Renal cortex interstitium (tissue), 11 donors: ENCODE results near the gene HLA-C. TPM values are rescaled to one million over a fixed set of nuclear protein-coding genes. Genes with fewer than 3 reads are reported as not detected.
"Not testable (repeated sequence)": the region's sequence is repeated elsewhere in the genome, so short reads cannot be mapped to it uniquely, and the experiment has no call there.

Experiments used
- DNase-seq, 11 donors: peaks; one replicate each; pipeline ENCODE4 v3.0.0-alpha.2; 2013; ENCODE audit warnings: low read depth in 9 of 11, low spot score in 4 of 11; ENCODE audit errors: extremely low read depth in 1 of 11
- polyA plus RNA-seq, 3 donors: library from polyadenylated mRNA; unstranded; fragments of 120-200 nt; gene quantifications; one replicate each; pipeline ENCODE4 v1.2.1, GENCODE V29; 2013; ENCODE audit not compliant: insufficient read length in 3 of 3

HLA-C gene
- polyA plus RNA-seq, 3 donors, result 66.6 to 115 (median 90.8) TPM

DNA sequence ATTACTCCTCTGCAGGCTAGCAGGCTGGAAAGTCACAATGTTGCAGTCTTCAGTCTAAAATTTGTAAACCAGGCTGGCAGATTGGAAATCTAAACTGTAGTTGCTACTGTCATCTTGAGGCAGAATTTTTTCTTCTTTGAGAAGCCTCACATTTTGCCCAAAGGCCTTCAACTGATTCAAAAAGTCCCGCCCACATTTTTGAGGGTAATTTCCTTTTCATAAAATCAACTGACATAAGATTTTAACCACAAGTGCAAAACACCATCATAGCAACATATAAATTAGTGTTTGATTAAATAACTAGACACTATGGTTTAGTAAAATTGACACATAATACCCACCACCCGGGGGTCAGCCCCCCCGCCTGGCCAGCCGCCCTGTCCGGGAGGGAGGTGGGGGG lies 28.4 kb downstream of the HLA-C start:
- DNase-seq, result no peak

DNA sequence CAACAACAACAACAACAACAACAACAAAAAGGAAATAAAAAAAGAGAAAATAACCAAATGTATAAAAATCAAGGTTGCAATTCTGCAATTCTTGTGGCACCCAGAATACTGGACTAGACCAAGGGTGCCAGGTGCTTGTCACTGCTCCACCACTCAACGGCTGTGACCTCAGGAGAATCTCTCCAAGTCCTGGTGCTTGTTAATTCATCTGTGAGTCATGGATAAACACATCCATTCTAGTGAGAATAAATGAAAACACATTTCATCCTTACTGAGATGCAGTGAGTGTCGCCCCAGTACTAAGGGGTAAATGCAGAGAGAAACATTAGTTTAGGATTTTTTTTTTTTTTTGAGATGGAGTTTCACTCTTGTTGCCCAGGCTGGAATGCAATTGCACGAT lies 32.0 kb downstream of the HLA-C start:
- DNase-seq, result no peak

DNA sequence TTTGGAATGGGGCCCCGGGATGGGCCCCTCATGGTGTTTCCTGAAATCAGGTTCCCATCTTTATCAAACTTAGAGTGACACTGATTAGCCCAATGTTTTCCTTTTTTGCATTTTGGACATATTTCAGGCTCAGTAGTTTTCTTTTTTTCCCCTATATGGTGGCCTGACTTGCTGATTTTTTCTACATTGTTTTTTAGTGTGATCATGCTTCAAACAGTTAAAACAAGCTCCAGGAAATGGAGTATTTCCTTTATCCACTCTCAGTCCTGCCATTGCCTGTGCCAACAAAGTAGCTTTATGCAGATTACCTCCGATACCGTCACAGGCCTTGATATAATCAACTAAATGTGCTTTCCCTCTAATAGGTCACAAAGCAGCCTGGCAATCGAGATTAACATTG lies 37.8 kb downstream of the HLA-C start:
- DNase-seq, result not testable (repeated sequence)

DNA sequence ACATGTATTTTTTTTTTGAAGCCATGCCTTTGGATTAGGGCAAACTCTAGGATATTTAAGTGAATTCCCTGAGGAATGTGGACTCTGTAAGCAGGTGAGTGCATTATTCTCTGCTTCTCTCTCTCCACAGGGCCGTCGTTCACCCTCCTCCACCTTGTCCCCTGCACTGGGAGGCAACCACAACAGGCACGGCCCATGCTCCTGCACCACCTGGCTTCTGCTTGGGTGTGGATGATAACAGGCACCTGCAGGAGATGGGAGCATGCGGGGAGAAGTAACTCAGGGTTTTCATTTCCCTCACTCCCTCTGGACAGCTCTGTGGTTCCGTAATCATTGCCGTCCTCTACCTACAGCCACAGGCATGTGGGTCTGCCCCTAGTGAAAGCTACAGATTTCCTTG lies 43.4 kb downstream of the HLA-C start:
- DNase-seq, result no peak

DNA sequence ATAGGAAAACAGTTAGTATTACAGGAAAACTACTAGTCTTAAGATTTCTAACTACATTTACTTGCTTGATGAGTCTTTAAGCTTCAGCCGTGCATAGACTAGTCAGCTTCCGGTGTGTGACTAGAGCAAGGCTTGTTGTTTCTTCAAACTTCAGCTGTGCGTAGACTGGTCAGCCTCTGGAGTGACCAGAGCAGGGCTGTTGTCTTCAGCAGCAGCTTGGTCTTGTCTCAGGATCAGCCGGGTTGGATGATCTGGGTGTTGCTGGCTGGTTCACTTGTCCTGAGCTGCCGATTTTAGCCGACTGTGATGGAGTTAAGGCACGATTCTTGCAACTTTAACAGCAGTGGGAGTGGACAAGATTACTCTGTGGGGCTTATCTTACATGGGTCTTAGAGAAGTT lies 44.7 kb downstream of the HLA-C start:
- DNase-seq, result no peak

DNA sequence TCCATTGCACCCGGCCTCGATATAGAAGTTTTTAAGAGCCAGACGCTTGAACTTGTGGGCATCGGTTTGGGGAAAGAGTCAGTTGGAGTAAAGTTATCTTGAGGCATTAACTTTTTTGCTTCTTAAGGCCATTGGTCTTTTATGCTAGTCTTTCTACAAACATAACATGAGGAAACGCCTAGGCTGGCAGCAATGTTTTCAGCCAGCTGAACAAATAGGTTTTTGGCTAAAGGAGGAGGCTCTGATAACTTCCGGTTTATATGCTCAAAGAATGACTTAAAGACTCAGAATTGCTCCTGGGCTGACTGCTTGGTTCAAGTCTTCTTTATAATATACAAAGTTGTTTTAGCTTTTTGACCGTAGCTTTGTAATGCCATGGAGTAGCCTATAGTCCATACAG lies 46.2 kb downstream of the HLA-C start:
- no peak for DNase-seq

GRCh38 chr6:31222496-31222895 lies 49.4 kb downstream of the HLA-C start:
- no peak for DNase-seq

Other genes with a start within 250 kb of the HLA-C start
- gene C6orf15, start 159.5 kb downstream of the HLA-C start, polyA plus RNA-seq, result not detected
- gene PSORS1C1, start 157.3 kb downstream of the HLA-C start, polyA plus RNA-seq, result under 1 TPM; 0.23 to 0.34 (median 0.30) TPM
- gene CDSN, start 151.6 kb downstream of the HLA-C start, polyA plus RNA-seq, result not detected
- gene PSORS1C2, start 133.0 kb downstream of the HLA-C start, polyA plus RNA-seq, result under 1 TPM in 2 of 3 donors, not detected in 1; 0.14 to 0.17 TPM
- gene CCHCR1, start 114.3 kb downstream of the HLA-C start, polyA plus RNA-seq, result 10 to 100 TPM; 30.5 to 41.6 (median 35.2) TPM
- gene TCF19, start 113.5 kb downstream of the HLA-C start, polyA plus RNA-seq, result 10 to 100 TPM; 14.9 to 21.0 (median 17.4) TPM
- 10 to 100 TPM in 1 of 3 donors, 1 to 10 TPM in 2; 1.9 to 25.2 (median 4.5) TPM for gene POU5F1, start 101.4 kb downstream of the HLA-C start, polyA plus RNA-seq
- gene HLA-B, start 85.1 kb upstream of the HLA-C start, polyA plus RNA-seq, result 100 to 1,000 TPM; 101 to 166 (median 145) TPM
- gene MICA, start 131.5 kb upstream of the HLA-C start, polyA plus RNA-seq, result 10 to 100 TPM in 1 of 3 donors, 1 to 10 TPM in 2; 5.7 to 10.9 (median 7.3) TPM
- gene MICB, start 226.1 kb upstream of the HLA-C start, polyA plus RNA-seq, result 1 to 10 TPM; 1.4 to 1.8 (median 1.5) TPM